ENCODE results near the gene DAGLA. TPM values are rescaled to one million over a fixed set of nuclear protein-coding genes. Genes with fewer than 3 reads are reported as not detected.

The DAGLA gene
- total and polyA plus RNA-seq, 10 donors, result 0.27 to 5.0 (median 3.3) TPM

- peaks cover 0 to 55% (median 20%) of the 10 kb centered on the region in 6 donors for H3K4me1 ChIP-seq
- H3K27me3 ChIP-seq (replicated peaks in 1 of 7), result peaks cover 0 to 96% (median 5%) of the 10 kb centered on the region in 7 donors
- H3K27ac ChIP-seq, result no peak overlapping the region
- intact Hi-C loops (cut with DNase I; ENCODE audit: low total_unique reads), result loop anchor here (5.0 kb wide), 1 partner anchor 49 kb away; no protein-coding TSS in a partner anchor
- no peak overlapping the region for H3K4me3 ChIP-seq
- no peaks in the 10 kb centered on the region for H3K36me3 ChIP-seq
- DNase-seq, result no peak
- 78 to 91% (median 89%) methylated on average over 10 to 11 of the region's 11 CpGs for WGBS, 5 donors
- TF ChIP-seq, protein P1, sequence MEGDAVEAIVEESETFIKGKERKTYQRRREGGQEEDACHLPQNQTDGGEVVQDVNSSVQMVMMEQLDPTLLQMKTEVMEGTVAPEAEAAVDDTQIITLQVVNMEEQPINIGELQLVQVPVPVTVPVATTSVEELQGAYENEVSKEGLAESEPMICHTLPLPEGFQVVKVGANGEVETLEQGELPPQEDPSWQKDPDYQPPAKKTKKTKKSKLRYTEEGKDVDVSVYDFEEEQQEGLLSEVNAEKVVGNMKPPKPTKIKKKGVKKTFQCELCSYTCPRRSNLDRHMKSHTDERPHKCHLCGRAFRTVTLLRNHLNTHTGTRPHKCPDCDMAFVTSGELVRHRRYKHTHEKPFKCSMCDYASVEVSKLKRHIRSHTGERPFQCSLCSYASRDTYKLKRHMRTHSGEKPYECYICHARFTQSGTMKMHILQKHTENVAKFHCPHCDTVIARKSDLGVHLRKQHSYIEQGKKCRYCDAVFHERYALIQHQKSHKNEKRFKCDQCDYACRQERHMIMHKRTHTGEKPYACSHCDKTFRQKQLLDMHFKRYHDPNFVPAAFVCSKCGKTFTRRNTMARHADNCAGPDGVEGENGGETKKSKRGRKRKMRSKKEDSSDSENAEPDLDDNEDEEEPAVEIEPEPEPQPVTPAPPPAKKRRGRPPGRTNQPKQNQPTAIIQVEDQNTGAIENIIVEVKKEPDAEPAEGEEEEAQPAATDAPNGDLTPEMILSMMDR (IDR thresholded peaks at IDR 0.05 in 8 of 11, conservative IDR thresholded peaks at IDR 0.05 in 3 of 11), result no peak
- TF ChIP-seq POLR2A (IDR thresholded peaks at IDR 0.05) (no peak), POLR2AphosphoS5 (IDR thresholded peaks at IDR 0.05) (no peak)
- H3K9me3 ChIP-seq, result no peaks in the 10 kb centered on the region
Observed at GRCh38 chr11:61682906-61683675, 2.9 kb downstream of the DAGLA start.

DNA sequence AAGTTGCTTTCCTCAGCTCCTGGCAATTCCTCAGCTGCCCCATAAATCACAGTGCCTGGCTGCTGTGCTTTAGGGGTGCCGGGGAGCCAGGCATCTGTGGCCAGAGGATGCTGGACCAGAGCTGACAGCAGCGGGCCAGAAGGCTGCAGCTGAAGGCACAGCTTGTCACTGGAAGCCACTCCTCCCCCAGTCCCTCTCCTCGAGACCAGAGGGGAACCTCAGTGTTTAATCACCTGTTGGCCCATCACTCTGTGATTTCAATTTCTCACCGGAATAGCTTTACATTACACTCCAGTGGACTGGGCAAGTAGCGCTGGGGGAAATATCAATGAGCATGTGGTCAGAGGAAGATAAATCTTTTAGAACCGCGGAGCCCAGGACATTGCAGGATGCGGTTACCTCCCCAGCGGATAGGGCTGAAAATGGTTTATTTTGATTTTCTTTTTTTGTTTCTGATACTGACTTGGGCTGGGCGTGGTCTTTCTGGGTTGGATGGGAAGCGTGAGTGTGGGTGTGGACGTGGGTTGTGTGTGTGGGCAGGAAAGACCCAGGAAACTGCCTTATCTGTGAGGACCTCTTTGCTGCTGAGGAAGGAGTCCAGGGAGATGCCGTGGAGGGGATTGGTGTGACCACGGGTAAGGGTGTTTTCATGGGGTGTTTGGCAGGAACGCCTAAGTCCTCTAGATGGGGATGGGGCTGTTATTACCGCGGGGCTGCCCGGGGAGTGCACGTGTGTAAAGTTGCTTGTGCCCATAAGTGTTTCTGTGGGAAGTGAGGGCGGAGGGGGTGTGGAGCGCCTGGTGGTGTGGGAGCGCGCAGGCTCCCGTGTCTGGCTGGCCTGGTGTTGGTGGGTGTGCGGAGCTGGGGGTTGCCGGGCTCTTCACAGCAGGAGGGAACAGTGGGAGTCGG lies 4.0 kb downstream of the DAGLA start:
- peaks cover 0 to 91% (median 5%) of the 10 kb centered on the region in 7 donors for H3K27me3 ChIP-seq (replicated peaks in 1 of 7)
- no peak overlapping the region for H3K4me3 ChIP-seq
- no peaks in the 10 kb centered on the region for H3K36me3 ChIP-seq
- peaks cover 0 to 65% (median 29%) of the 10 kb centered on the region in 6 donors for H3K4me1 ChIP-seq
- no peak for DNase-seq
- no peak overlapping the region for H3K27ac ChIP-seq
- no peaks in the 10 kb centered on the region for H3K9me3 ChIP-seq
- no peak for TF ChIP-seq POLR2A (IDR thresholded peaks at IDR 0.05)
- no peak for TF ChIP-seq POLR2AphosphoS5 (IDR thresholded peaks at IDR 0.05)
- 16 to 30% (median 19%) methylated on average over 26 to 27 of the region's 27 CpGs for WGBS, 5 donors
- intact Hi-C loops (cut with DNase I; ENCODE audit: low total_unique reads), result loop anchor here (5.0 kb wide), 1 partner anchor 48 kb away; no protein-coding TSS in a partner anchor

GRCh38 chr11:61684870-61685616 lies 4.9 kb downstream of the DAGLA start:
- H3K27ac ChIP-seq, result no peak overlapping the region
- no peak overlapping the region for H3K4me3 ChIP-seq
- intact Hi-C loops (cut with DNase I; ENCODE audit: low total_unique reads), result loop anchor here (5.0 kb wide), 1 partner anchor 47 kb away; no protein-coding TSS in a partner anchor
- H3K4me1 ChIP-seq, result peaks cover 0 to 58% (median 28%) of the 10 kb centered on the region in 6 donors
- H3K27me3 ChIP-seq (replicated peaks in 1 of 7), result peaks cover 0 to 83% (median 5%) of the 10 kb centered on the region in 7 donors
- DNase-seq, result no peak
- no peaks in the 10 kb centered on the region for H3K9me3 ChIP-seq
- 74 to 84% (median 75%) methylated on average over 13 to 14 of the region's 14 CpGs for WGBS, 5 donors
- no peaks in the 10 kb centered on the region for H3K36me3 ChIP-seq
- TF ChIP-seq, protein P1 (IDR thresholded peaks at IDR 0.05 in 8 of 11, conservative IDR thresholded peaks at IDR 0.05 in 3 of 11), result no peak
- TF ChIP-seq POLR2A (IDR thresholded peaks at IDR 0.05), result no peak
- TF ChIP-seq POLR2AphosphoS5 (IDR thresholded peaks at IDR 0.05), result no peak

DNA sequence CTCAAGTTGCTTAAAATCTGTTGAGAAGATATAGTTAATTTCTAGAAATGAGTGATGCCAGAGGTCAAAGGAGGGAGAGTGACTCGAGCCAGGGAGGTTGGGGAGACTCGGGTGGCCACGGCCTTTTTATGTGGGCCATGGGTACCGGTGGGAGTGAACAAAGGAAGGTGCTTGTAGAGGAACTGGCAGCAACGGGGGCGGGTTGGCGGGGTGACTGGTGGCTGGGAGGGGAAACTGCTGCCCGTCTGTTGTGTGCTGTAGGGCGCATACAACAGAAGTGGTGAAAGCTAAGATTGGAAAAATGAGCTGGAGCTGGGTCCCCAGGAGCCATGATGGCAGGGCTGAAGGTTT lies 5.4 kb downstream of the DAGLA start:
- H3K9me3 ChIP-seq, result no peaks in the 10 kb centered on the region
- TF ChIP-seq POLR2AphosphoS5 (IDR thresholded peaks at IDR 0.05), result no peak
- TF ChIP-seq POLR2A (IDR thresholded peaks at IDR 0.05), result no peak
- TF ChIP-seq, protein P1 (IDR thresholded peaks at IDR 0.05 in 8 of 11, conservative IDR thresholded peaks at IDR 0.05 in 3 of 11), result no peak
- H3K4me3 ChIP-seq, result no peak overlapping the region
- DNase-seq, result no peak
- intact Hi-C loops (cut with DNase I; ENCODE audit: low total_unique reads), result no loop called here
- no peaks in the 10 kb centered on the region for H3K36me3 ChIP-seq
- H3K27me3 ChIP-seq (replicated peaks in 1 of 7), result peaks cover 0 to 77% (median 4%) of the 10 kb centered on the region in 7 donors
- H3K4me1 ChIP-seq, result peaks cover 0 to 54% (median 27%) of the 10 kb centered on the region in 6 donors
- H3K27ac ChIP-seq, result no peak overlapping the region
- 16 to 55% (median 32%) methylated on average over 9 of the region's 9 CpGs for WGBS, 5 donors
